IPS-NIHi7 (cell line): ENCODE measurements around the gene TLE6.
A peak's percentile ranks its signal among the peaks of the same experiment; 100 is the strongest.
"Not testable (repeated sequence)": the region's sequence is repeated elsewhere in the genome, so short reads cannot be mapped to it uniquely, and the experiment has no call there.

Experiments
- DNase-seq: peaks from one replicate; pipeline ENCODE4 v3.0.0; 2012; ENCODE audit warnings: mixed read lengths; ENCODE audit errors: extremely low spot score

Gene TLE6

GRCh38 chr19:3004522-3004921 lies 27.2 kb downstream of the TLE6 start:
- DNase-seq: no peak

- DNase-seq: no peak
Measured at GRCh38 chr19:3005345-3005744, 28.0 kb downstream of the TLE6 start.

DNA sequence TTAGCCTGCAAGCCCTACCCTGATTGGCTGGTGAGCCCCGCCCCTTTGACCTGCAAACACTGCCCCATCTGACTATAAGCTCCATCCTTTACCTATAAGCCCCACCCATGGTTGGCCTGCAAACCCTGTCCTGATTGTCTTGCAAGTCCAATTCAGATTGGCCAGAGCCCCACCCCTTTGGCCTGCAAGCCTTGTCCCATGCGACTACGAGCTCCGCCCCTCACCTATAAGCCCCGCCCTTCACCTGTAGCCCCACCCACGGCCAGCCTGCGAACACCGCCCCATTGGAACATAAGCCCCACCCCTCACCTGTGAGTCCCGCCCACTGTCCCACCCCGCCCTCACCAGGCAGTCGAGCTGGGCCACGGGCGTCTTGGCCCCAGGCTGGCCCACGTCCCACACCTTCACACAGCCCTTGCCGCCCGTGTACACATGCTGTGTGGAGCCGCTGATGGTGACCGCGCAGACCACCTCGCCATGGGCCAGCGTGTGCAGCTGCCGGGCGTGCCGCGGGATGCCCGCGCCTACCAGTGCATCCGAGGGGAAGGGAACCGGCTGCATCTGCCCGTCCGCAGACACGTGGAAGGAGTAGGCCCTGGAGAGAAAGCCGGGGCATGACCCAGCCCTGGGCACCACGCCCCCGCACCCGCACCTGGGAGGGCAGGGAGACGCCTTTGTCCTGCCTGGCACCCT lies 28.9 kb downstream of the TLE6 start:
- DNase-seq: peak; percentile 92

- DNase-seq: no peak
Measured at GRCh38 chr19:3007975-3008374, 30.6 kb downstream of the TLE6 start.

- DNase-seq: no peak
Measured at GRCh38 chr19:3008994-3009393, 31.6 kb downstream of the TLE6 start.

DNA sequence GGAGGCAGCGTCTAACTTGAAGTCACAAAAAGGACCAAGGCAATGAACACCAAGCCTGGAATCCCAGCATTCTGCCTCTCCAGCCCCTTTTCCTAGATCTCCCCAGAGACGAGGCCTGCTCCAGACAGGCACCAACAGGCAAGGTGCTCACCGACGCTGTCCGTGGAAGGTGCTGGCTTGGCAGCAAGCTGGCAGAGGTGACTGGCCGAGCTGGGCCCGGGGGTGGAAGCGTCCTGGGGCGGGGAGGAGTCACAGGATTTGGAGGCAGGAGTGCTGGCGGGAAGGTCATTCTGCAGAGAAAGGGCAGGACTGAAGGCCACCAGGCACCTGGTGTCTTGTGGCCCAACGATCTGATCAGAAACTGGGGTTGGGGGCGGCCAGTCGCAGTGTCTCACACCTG lies 33.5 kb downstream of the TLE6 start:
- DNase-seq: no peak

- not testable (repeated sequence) for DNase-seq
Measured at GRCh38 chr19:3012059-3012458, 34.7 kb downstream of the TLE6 start.

- DNase-seq: no peak
Measured at GRCh38 chr19:3012621-3013262, 35.4 kb downstream of the TLE6 start.

- DNase-seq: no peak
Measured at GRCh38 chr19:3013263-3013725, 35.9 kb downstream of the TLE6 start.

- no peak for DNase-seq
Measured at GRCh38 chr19:3014135-3014534, 36.8 kb downstream of the TLE6 start.

- no peak for DNase-seq
Measured at GRCh38 chr19:3015126-3016057, 38.0 kb downstream of the TLE6 start.

- DNase-seq: no peak
Measured at GRCh38 chr19:3017923-3018322, 40.6 kb downstream of the TLE6 start.

GRCh38 chr19:3019211-3019854 lies 42.0 kb downstream of the TLE6 start:
- no peak for DNase-seq

GRCh38 chr19:3020321-3020960 lies 43.1 kb downstream of the TLE6 start:
- no peak for DNase-seq

DNA sequence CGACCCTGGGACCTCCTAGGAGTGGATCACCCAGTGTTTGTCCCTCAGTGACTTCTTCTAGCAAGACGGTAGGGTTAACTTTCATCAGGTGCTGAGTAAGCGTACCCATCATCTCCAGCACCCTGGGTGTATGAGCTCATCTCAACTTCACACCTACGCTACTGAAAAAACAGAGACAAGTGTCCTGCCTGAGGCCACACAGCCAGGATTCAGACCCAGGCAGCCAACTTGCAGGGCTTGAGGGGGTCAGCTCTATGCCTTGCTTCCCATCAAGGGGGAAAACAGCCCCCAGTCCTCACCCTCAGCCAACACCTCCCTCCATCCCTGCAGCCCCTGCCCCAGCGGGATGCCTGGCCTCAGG lies 47.1 kb downstream of the TLE6 start:
- no peak for DNase-seq

DNA sequence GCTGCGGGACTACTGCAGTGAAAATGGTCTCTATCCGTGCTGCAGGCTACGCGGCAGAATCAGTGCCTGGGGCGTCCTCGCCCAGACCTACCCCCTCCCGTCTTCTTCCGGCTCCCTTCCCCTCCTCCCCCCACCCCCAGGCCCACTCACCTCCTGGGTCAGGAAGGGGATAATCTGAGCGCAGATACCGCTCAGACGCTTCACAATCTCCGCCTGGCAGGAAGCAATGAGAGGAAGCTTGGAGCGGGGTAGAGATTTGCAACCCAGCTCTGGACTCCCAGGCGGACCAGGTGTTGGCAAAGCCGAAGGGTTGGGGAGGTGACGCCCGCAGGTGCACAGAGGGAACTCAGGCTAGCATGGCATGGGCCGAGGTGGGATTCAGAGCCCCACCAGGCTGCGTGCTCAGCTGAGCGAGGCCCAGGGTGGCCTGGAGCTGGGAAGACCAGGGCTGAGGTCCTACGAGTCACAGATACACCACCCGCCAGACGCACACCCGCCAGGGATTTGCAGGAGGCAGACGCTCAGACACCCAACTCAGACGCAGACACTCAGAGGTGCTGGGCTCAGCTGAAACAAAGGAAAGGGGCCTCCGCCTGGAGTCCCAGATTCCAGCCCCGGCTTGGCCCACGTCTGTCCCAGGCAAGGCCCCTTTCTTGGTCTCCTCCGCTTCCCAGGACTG lies 47.6 kb downstream of the TLE6 start:
- peak; percentile 66 for DNase-seq

- no peak for DNase-seq
Measured at GRCh38 chr19:3025549-3025886, 48.2 kb downstream of the TLE6 start.

DNA sequence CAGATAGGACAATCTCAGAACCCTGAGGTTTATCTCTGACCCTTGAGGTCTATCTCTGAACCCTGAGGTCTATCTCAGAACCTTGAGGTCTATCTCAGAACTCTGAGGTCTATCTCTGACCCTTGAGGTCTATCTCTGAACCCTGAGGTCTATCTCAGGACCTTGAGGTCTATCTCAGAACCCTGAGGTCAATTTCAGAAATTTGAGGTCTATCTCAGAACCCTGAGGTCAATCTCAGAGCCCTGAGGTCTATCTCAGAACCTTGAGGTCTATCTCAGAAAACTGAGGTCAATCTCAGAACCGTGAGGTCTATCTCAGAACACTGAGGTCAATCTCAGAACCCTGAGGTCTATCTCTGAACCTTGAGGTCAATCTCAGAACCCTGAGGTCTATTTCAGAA lies 49.4 kb downstream of the TLE6 start:
- DNase-seq: no peak

DNA sequence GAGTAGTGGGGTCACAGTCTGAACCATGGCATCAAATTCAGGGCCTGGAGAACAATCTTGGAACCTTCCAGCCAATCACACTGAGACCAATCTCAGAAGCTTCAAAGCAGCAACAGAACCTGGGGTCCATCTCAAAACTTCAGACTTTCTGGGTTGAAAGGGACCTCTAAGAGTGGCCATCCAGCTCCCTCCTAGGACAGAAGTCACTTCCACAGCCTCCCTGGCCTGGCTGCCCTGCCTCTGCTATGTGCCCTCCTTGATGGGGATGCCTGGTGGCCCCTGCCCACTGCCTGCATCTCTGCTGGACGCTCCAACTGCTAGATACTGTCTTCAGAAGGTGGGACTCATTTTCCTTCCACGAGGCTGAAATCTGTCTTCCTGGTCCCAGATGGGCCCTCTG lies 49.9 kb downstream of the TLE6 start:
- DNase-seq: no peak

DNA sequence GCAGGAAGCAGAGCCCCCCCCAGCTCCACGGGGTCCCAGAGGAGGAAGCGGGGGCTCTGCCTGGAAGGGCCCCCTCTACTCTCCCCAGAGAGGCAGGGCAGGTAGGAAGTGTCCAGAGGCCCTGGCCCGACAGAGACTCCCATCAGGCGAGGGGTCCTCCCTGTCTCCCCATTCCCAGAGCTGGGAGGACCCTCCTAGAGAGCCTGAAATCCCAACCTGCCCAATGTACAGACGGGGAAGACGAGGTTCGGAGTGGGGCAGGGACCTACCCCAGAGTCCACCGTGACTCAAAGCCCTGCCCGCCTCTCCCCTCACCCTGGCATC lies 50.6 kb downstream of the TLE6 start:
- no peak for DNase-seq
